B cell (primary cell): ENCODE results near the gene TMBIM6.

Experiments
- CTCF ChIP-seq: fragments of 200-600 bp; IDR thresholded peaks from one replicate; pipeline ENCODE4 v1.8.0; 2022; ENCODE audit warnings: antibody characterized with exemption, mild to moderate bottlenecking
- EZH2 ChIP-seq: IDR thresholded peaks from 2 replicates; pipeline ENCODE4 v1.6.1; 2012; ENCODE audit warnings: borderline replicate concordance, low read depth, mild to moderate bottlenecking, moderate library complexity, low read length; ENCODE audit not compliant: insufficient read depth, poor library complexity, severe bottlenecking

- no peak for TF ChIP-seq EZH2
- TF ChIP-seq CTCF, result no peak
Observed at GRCh38 chr12:49813131-49813530, 71.8 kb downstream of the TMBIM6 start.
